HepG2 (cell line): Measurements from ENCODE around the gene NCOA7. TPM values are rescaled to one million over a fixed set of nuclear protein-coding genes. Genes with fewer than 3 reads are reported as not detected.

Experiments used
- BCLAF1 ChIP-seq: fragments of 450-650 bp; IDR thresholded peaks from 2 replicates; pipeline ENCODE4 v1.6.1; 2017; ENCODE audit warnings: mild to moderate bottlenecking
- CENPT ChIP-seq: sonication (generic); formaldehyde crosslinking; IDR thresholded peaks from 2 replicates; pipeline ENCODE4 v1.8.0; 2022; ENCODE audit warnings: low read depth, mild to moderate bottlenecking, moderate library complexity, missing genetic modification reagents
- IRF1 ChIP-seq: sonication (generic); formaldehyde crosslinking; IDR thresholded peaks from 2 replicates; pipeline ENCODE4 v1.4.0; 2020; ENCODE audit warnings: low read depth, mild to moderate bottlenecking, missing genetic modification reagents
- ISX ChIP-seq: sonication (generic); formaldehyde crosslinking; conservative IDR thresholded peaks from 2 replicates; pipeline ENCODE4 v1.5.0; 2020; ENCODE audit warnings: missing genetic modification reagents
- RBFOX2 ChIP-seq: fragments of 200-400 bp; formaldehyde crosslinking; IDR thresholded peaks from 2 replicates; pipeline ENCODE4 v1.6.1; 2017; ENCODE audit warnings: low read depth, mild to moderate bottlenecking, low read length
- SNAPC4 ChIP-seq: sonication (generic); formaldehyde crosslinking; IDR thresholded peaks from 2 replicates; pipeline ENCODE4 v1.4.0; 2020; ENCODE audit warnings: mild to moderate bottlenecking, missing genetic modification reagents
- TFDP2 ChIP-seq: sonication (generic); formaldehyde crosslinking; IDR thresholded peaks from 2 replicates; pipeline ENCODE4 v1.4.0; 2020; ENCODE audit warnings: missing genetic modification reagents
- ZNF12 ChIP-seq: sonication (generic); formaldehyde crosslinking; IDR thresholded peaks from 2 replicates; pipeline ENCODE4 v1.5.0; 2020; ENCODE audit warnings: missing genetic modification reagents
- polyA plus RNA-seq, 8 experiments: library from polyadenylated mRNA; depleted of rRNA in 3 of 8; stranded (reverse) in 7 of 8; unstranded in 1 of 8; fragments of >200 nt; fragmentation: Illumina TruSeq in 4 of 8; extraction: Trizol in 4 of 8; gene quantifications; 2 replicates each; pipeline versions ENCODE4 v1.2.1 to v1.2.3, GENCODE V29; 2011 to 2016; ENCODE audit warnings: low read depth in 4 of 8, missing spikeins in 1 of 8, mixed read lengths in 1 of 8; ENCODE audit not compliant: insufficient read depth in 1 of 8
- total RNA-seq, 5 experiments: library from RNA; depleted of rRNA; stranded (reverse); fragments of >200 nt; fragmentation: Illumina TruSeq; extraction: Trizol; gene quantifications; 2 replicates each; pipeline ENCODE4 v1.2.3, GENCODE V29; 2016; ENCODE audit warnings: low read depth in 1 of 5
- TF ChIP-seq, protein P1 (sequence below): sonication (generic); formaldehyde crosslinking; IDR thresholded peaks from 2 replicates; pipeline ENCODE4 v1.5.1; 2020; ENCODE audit warnings: mild to moderate bottlenecking, moderate library complexity, missing genetic modification reagents
- TF ChIP-seq, protein P2 (sequence below): sonication (generic); formaldehyde crosslinking; IDR thresholded peaks from 2 replicates; pipeline ENCODE4 v1.8.0; 2022; ENCODE audit warnings: mild to moderate bottlenecking, missing genetic modification reagents, moderate library complexity
- TF ChIP-seq, protein P3 (sequence below): sonication (generic); formaldehyde crosslinking; IDR thresholded peaks from 2 replicates; pipeline ENCODE4 v1.4.0; 2020; ENCODE audit warnings: missing genetic modification reagents

NCOA7 gene
- total and polyA plus RNA-seq, 2 of the 13 experiments (the other 11 are each of a cell fraction or from before 2014, with no cell fraction given) = 13.6 to 20.8 TPM

GRCh38 chr6:125945378-125946141, 154.8 kb downstream of the NCOA7 start (continued):
- TF ChIP-seq SNAPC4 = no peak
- TF ChIP-seq, protein P1, sequence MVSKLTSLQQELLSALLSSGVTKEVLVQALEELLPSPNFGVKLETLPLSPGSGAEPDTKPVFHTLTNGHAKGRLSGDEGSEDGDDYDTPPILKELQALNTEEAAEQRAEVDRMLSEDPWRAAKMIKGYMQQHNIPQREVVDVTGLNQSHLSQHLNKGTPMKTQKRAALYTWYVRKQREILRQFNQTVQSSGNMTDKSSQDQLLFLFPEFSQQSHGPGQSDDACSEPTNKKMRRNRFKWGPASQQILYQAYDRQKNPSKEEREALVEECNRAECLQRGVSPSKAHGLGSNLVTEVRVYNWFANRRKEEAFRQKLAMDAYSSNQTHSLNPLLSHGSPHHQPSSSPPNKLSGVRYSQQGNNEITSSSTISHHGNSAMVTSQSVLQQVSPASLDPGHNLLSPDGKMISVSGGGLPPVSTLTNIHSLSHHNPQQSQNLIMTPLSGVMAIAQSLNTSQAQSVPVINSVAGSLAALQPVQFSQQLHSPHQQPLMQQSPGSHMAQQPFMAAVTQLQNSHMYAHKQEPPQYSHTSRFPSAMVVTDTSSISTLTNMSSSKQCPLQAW (CRISPR knock-in tag) = no peak
- TF ChIP-seq CENPT (CRISPR knock-in tag) = no peak
- no peak for TF ChIP-seq ISX (CRISPR knock-in tag)
- TF ChIP-seq IRF1 = no peak
- TF ChIP-seq, protein P2, sequence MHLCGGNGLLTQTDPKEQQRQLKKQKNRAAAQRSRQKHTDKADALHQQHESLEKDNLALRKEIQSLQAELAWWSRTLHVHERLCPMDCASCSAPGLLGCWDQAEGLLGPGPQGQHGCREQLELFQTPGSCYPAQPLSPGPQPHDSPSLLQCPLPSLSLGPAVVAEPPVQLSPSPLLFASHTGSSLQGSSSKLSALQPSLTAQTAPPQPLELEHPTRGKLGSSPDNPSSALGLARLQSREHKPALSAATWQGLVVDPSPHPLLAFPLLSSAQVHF (CRISPR knock-in tag) = no peak
- TF ChIP-seq BCLAF1 = no peak
- TF ChIP-seq, protein P3, sequence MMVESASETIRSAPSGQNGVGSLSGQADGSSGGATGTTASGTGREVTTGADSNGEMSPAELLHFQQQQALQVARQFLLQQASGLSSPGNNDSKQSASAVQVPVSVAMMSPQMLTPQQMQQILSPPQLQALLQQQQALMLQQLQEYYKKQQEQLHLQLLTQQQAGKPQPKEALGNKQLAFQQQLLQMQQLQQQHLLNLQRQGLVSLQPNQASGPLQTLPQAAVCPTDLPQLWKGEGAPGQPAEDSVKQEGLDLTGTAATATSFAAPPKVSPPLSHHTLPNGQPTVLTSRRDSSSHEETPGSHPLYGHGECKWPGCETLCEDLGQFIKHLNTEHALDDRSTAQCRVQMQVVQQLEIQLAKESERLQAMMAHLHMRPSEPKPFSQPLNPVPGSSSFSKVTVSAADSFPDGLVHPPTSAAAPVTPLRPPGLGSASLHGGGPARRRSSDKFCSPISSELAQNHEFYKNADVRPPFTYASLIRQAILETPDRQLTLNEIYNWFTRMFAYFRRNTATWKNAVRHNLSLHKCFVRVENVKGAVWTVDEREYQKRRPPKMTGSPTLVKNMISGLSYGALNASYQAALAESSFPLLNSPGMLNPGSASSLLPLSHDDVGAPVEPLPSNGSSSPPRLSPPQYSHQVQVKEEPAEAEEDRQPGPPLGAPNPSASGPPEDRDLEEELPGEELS (CRISPR knock-in tag) = peak; percentile 20; the same call in 1 of the 2 replicates
- no peak for TF ChIP-seq TFDP2 (CRISPR knock-in tag)
- TF ChIP-seq RBFOX2 = no peak
- TF ChIP-seq ZNF12 = no peak
